ENCODE data around the gene FBXL13.
"Not testable (repeated sequence)": the region's sequence is repeated elsewhere in the genome, so short reads cannot be mapped to it uniquely, and the experiment has no call there.

FBXL13 gene

GRCh38 chr7:103078226-103078625 lies 3.6 kb upstream of the FBXL13 start:
- not testable (repeated sequence) for DNase-seq

GRCh38 chr7:103077318-103077717 lies 2.7 kb upstream of the FBXL13 start:
- DNase-seq: no peak

DNA sequence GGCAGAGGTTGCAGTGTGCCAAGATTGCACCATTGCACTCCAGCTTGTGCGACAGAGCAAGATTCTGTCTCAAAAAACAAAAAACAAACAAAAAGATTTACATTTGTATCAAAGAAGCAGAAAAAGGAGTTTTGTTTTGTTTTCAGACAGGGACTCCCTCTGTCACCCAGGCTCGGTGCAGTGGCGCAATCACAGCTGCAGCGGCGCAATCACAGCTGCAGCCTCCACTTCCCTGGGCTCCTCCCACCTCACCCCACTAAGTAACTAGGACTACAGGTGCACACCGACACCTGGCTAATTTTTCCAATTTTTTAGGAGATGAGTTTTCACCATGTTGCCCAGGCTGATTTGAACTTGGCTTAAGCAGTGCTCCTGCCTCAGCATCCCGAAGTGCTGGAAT lies 2.2 kb upstream of the FBXL13 start:
- DNase-seq: no peak

- peak in 5 of 6 experiments; percentile 52 to 75 (median 66) for DNase-seq
These were observed 832 bp upstream of the FBXL13 start for GRCh38 chr7:103075337-103075918.

GRCh38 chr7:103073989-103074518 lies 542 bp downstream of the FBXL13 start:
- peak in 2 of 6 experiments; percentile 6 to 23 for DNase-seq

DNA sequence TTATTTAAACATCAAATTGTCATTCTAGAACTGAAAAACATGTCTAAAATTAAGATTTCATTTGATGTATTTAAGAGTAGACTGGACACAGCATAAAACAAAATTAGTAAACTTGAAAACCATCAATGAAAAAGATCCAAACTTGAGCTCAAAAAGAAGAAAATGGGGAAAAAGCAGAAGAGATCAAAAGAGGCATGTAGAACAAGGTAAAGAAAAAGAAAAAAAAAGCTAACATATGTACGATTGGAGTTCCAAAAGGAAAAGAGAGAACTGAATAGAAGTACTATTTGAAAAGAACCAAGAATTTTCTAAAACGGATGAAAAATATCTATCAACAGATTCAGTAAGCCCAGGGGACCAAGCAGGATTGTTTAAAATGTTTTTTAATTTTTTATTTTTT lies 3.6 kb downstream of the FBXL13 start:
- no peak for DNase-seq

DNA sequence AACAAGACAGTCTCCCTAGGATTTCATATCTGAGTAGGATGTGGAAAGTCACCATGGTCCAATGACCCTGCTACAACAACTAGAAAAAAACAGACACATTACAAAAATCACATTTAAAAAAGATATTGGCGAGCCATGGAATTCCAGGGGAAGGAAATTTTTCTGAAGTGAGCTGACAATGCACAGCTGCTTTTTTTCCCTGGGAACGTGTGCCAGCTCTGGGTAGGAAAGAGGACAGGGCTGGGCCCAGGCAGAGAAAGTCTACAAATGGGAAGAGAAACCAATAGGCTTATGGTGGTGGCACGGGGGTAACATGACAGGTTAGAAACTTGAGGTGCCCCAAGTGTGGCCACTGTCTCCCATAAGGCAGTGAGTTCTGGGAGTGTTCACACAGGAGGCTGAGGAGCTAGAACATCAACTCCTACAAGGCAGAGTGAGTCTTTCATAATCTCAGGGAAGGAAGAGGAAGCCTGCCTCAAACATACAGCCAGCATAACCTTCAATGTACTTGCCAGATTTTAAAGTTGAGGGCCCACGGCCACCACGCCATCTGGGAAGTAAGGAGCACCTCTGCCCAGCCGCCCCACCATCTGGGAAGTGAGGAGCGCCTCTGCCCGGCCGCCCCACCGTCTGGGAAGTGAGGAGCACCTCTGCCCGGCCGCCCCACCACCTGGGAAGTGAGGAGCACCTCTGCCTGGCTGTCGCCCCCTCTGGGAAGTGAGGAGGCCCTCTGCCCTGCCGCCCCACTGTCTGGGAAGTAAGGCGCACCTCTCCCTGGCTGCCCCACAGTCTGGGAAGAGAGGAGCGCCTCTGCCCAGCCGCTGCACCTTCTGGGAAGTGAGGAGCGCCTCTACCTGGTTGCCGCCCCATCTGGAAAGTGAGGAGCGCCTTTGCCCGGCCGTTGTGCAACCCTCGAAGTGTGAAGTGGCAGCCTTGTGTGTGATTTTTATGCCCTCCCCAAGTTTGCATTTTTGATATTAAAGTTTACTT lies 5.9 kb downstream of the FBXL13 start:
- no peak for DNase-seq

GRCh38 chr7:103065667-103066066 lies 8.9 kb downstream of the FBXL13 start:
- DNase-seq: peak in 4 of 6 experiments; percentile 2 to 7 (median 5)

DNA sequence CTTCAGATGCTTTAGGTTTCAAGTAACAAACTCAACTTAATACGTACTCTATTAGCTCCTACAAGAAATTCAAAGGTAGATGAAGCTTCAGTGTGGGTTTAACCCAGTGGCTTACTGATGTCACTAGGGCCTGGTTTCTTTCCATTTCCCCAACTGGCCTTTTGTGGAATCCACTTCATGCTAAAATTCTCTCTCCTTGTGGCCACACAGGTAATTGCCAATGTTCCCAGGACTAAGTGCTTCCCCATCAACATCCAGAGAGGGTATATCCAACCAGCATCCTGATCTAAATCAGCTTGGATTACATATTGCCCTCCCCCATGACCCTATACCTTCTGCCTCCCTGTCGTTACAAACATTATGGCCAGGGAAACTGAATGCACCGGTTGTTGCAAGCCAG lies 10.7 kb downstream of the FBXL13 start:
- no peak for DNase-seq

DNA sequence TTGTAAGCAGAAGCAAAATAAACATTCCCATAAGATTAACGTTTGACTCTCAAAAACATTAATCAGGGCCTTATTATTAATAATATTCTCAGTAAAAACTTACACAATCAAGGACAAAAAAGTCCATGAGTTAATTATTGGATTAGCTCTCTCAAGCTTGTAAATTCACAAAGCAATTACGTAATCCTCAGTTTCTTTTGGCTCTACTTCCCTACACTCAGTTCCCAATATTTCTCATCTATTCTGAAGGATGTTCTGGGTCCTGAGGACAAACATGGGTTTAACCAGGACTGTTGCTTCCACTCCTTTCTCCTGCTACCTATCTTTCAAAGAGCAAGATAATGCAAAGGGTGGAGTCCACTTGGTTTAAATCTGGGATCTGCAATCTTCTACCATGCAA lies 15.1 kb downstream of the FBXL13 start:
- no peak for DNase-seq

- no peak for DNase-seq
These were observed 16.5 kb downstream of the FBXL13 start for GRCh38 chr7:103058122-103058521.

DNA sequence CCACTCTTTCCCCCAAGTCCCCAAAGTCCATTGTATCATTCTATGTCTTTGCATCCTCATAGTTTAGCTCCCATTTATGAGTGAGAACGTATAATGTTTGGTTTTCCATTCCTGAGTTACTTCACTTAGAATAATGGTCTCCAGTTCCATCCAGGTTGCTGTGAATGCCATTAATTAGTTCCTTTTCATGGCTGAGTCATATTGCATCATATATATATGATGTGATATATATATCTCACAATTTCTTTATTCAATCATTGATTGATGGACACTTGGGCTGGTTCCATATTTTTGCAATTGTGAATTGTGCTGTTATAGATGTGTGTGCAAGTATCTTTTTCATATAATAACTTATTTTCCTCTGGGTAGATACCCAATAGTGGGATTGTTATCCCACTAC lies 18.6 kb downstream of the FBXL13 start:
- not testable (repeated sequence) for DNase-seq

- no peak for DNase-seq
These were observed 23.1 kb downstream of the FBXL13 start for GRCh38 chr7:103051519-103051918.

GRCh38 chr7:103048833-103049232 lies 25.8 kb downstream of the FBXL13 start:
- DNase-seq: no peak

DNA sequence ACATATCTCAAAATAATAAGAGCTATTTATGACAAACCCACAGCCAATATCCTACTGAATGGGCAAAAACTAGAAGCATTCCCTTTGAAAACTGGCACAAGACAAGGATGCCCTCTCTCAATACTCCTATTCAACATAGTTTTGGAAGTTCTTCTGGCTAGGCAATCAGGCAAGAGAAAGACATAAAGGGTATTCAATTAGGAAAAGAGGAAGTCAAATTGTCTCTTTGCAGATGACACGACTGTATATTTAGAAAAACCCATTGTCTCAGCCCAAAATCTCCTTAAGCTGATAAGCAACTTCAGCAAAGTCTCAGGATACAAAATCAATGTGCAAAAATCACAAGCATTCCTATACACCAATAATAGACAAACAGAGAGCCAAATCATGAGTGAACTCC lies 32.8 kb downstream of the FBXL13 start:
- DNase-seq: not testable (repeated sequence)

DNA sequence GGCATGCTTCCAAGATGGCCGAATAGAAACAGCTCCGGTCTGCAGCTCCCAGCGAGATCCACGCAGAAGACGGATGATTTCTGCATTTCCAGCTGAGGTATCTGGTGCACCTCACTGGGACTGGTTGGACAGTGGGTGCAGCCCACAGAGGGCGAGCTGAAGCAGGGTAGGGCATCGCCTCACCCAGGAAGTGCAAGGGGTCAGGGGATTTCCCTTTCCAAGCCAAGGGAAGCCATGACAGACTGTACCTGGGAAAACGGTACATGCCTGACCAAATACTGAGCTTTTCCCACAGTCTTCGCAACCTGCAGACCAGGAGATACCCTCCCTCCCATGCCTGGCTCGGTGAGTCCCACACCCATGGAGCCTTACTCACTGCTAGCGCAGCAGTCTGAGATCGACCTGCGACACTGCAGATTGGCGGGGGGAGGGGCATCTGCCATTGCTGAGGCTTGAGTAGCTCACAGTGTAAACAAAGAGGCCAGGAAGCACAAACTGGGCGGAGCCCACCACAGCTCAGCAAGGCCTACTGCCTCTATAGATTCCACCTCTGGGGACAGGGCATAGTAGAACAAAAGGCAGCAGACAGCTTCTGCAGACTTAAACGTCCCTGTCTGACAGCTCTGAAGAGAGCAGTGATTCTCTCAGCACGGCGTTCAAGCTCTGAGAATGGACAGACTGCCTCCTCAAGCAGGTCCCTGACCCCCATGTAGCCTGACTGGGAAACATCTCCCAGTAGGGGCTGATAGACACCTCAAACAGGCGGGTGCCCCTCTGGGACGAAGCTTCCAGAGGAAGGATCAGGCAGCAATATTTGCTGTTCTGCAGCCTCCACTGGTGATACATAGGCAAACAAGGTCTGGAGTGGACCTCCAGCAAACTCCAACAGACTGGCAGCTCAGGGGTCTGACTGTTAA lies 36.5 kb downstream of the FBXL13 start:
- not testable (repeated sequence) for DNase-seq

DNA sequence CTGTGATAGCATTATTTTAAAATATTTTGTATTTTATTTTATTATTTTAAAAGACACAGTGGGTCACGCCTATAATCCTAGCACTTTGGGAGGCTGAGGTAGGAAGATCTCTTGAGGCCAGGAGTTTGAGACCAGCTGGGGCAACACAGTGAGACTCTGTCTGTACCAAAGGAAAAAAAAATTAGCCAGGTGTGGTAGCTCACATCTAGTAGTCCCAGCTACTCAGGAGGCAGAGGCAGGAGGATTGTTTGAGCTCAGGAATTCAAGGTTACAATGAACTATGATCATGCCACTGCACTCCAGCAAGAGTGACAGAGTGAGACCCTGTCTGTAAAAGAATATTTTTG lies 37.1 kb downstream of the FBXL13 start:
- DNase-seq: no peak

GRCh38 chr7:103034318-103034717 lies 40.3 kb downstream of the FBXL13 start:
- DNase-seq: not testable (repeated sequence)

DNA sequence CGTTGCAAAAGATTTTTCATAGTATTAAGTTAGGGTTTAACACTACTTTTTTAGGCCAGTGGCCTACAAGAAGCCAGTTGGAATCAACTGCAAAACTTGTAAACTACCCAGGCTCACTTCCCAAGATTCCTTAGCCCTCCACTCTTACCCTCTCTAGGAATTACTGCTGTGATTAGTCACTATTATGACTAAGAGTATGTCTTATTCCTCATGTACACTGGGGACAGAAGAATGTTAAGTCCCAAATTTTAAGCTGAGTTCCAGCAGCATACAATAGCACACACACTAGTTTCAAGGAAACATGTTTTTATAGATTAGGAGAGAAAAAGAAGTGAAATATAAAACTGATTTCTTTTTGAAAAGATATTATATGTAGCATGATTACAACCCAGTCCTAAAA lies 42.8 kb downstream of the FBXL13 start:
- DNase-seq: no peak

GRCh38 chr7:103031024-103031423 lies 43.6 kb downstream of the FBXL13 start:
- DNase-seq: no peak

DNA sequence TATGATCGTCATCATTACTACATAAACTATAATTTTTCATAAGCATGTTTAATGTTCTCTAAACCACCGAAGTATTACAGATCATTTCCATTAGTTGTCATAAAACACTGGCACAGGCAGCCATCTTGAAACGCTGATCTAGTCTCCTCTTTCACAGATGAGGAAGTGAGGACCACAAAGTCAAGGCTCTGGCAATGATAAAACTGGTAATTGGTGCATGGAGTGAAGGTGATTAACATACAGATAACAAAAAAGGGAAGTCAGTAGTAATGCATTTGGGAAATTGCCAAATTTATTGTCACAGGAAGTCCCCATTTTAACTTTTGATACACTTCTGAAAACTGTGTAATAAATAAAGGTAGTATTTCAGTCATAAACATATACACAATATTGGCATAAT lies 49.3 kb downstream of the FBXL13 start:
- DNase-seq: no peak

GRCh38 chr7:103023578-103023977 lies 51.0 kb downstream of the FBXL13 start:
- DNase-seq: not testable (repeated sequence)

GRCh38 chr7:103021490-103021889 lies 53.1 kb downstream of the FBXL13 start:
- DNase-seq: not testable (repeated sequence)
